ENCODE results near the gene FOXP4.

GRCh38 chr6:41548098-41548840 is 2.1 kb downstream of the FOXP4 start:
- TF ChIP-seq POLR2A (IDR thresholded peaks at IDR 0.05) (no peak), CTCF (IDR thresholded peaks at IDR 0.05) (no peak)

All from body of pancreas (tissue), 4 donors.